ENCODE measurements around the gene DACT1.

The DACT1 gene

GRCh38 chr14:58671024-58671423 is 33.3 kb downstream of the DACT1 start:
- Histone ChIP-seq H3K9me3 (ENCODE audit: control insufficient read depth, insufficient read depth, low read length) (no peaks in the 10 kb centered on the region), H3K4me3 (ENCODE audit: low read depth, low read length) (no peak overlapping the region), H3K4me1 (ENCODE audit: control insufficient read depth, insufficient read depth, low read length) (peaks cover 4% of the 10 kb centered on the region), H3K27me3 (ENCODE audit: control insufficient read depth, insufficient read depth, low read length) (no peaks in the 10 kb centered on the region), H3K9ac (ENCODE audit: low read depth, low read length) (no peak overlapping the region), H3K36me3 (ENCODE audit: control insufficient read depth, insufficient read depth, low read length) (no peaks in the 10 kb centered on the region)

DNA sequence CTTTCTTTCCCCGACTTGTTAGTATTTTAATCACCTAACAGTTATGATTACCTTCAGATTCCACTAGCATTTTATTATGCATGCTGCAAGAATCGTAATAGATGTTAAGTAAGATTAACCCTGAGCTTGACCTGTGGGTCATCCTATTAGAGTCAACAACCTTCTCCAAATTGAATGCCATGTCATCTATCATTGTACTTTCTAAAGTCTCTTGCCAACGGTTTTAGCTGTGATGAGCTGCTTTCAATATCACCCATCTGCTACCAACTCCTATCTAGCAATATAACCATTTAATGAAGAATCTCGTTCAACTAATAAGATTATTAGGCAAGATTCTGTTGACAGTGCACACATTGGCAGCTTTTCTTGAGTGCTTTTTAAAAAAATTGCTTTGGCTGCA is 33.7 kb downstream of the DACT1 start:
- H3K4me1 ChIP-seq (ENCODE audit: control insufficient read depth, insufficient read depth, low read length) = peaks cover 4% of the 10 kb centered on the region
- H3K4me3 ChIP-seq (ENCODE audit: low read depth, low read length) = no peak overlapping the region
- H3K36me3 ChIP-seq (ENCODE audit: control insufficient read depth, insufficient read depth, low read length) = no peaks in the 10 kb centered on the region
- H3K9me3 ChIP-seq (ENCODE audit: control insufficient read depth, insufficient read depth, low read length) = no peaks in the 10 kb centered on the region
- H3K9ac ChIP-seq (ENCODE audit: low read depth, low read length) = no peak overlapping the region
- H3K27me3 ChIP-seq (ENCODE audit: control insufficient read depth, insufficient read depth, low read length) = no peaks in the 10 kb centered on the region

- Histone ChIP-seq H3K9ac (ENCODE audit: low read depth, low read length) (no peak overlapping the region), H3K9me3 (ENCODE audit: control insufficient read depth, insufficient read depth, low read length) (no peaks in the 10 kb centered on the region), H3K36me3 (ENCODE audit: control insufficient read depth, insufficient read depth, low read length) (no peaks in the 10 kb centered on the region), H3K27me3 (ENCODE audit: control insufficient read depth, insufficient read depth, low read length) (no peaks in the 10 kb centered on the region), H3K4me3 (ENCODE audit: low read depth, low read length) (no peak overlapping the region), H3K4me1 (ENCODE audit: control insufficient read depth, insufficient read depth, low read length) (peaks cover 4% of the 10 kb centered on the region)
Observed at GRCh38 chr14:58673722-58674121, 36.0 kb downstream of the DACT1 start.

DNA sequence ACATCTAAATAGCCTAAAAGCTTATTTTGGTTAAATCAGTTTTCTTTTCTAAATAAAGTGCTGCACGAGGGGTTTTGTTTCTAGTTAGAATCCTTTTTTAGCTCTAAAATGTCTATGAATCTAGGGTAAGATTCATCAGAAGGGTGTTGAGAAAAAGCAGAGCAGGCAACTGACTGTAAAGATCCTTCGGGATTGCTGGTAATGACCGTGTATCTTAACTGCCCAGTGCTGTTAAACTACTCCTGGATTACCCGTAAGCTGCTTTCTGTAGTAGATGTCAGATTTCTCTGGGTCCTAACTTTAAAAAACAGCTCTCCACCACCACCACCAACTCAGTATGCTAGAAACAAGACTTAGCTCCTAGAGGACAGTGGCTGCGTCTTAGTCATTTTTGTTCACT is 39.2 kb downstream of the DACT1 start:
- H3K4me3 ChIP-seq (ENCODE audit: low read depth, low read length) = no peak overlapping the region
- H3K36me3 ChIP-seq (ENCODE audit: control insufficient read depth, insufficient read depth, low read length) = no peaks in the 10 kb centered on the region
- no peaks in the 10 kb centered on the region for H3K4me1 ChIP-seq (ENCODE audit: control insufficient read depth, insufficient read depth, low read length)
- H3K27me3 ChIP-seq (ENCODE audit: control insufficient read depth, insufficient read depth, low read length) = no peaks in the 10 kb centered on the region
- H3K9ac ChIP-seq (ENCODE audit: low read depth, low read length) = no peak overlapping the region
- no peaks in the 10 kb centered on the region for H3K9me3 ChIP-seq (ENCODE audit: control insufficient read depth, insufficient read depth, low read length)

- no peak overlapping the region for H3K9ac ChIP-seq (ENCODE audit: low read depth, low read length)
- no peaks in the 10 kb centered on the region for H3K27me3 ChIP-seq (ENCODE audit: control insufficient read depth, insufficient read depth, low read length)
- H3K4me1 ChIP-seq (ENCODE audit: control insufficient read depth, insufficient read depth, low read length) = no peaks in the 10 kb centered on the region
- no peaks in the 10 kb centered on the region for H3K9me3 ChIP-seq (ENCODE audit: control insufficient read depth, insufficient read depth, low read length)
- no peaks in the 10 kb centered on the region for H3K36me3 ChIP-seq (ENCODE audit: control insufficient read depth, insufficient read depth, low read length)
- no peak overlapping the region for H3K4me3 ChIP-seq (ENCODE audit: low read depth, low read length)
Observed at GRCh38 chr14:58677517-58677916, 39.8 kb downstream of the DACT1 start.

DNA sequence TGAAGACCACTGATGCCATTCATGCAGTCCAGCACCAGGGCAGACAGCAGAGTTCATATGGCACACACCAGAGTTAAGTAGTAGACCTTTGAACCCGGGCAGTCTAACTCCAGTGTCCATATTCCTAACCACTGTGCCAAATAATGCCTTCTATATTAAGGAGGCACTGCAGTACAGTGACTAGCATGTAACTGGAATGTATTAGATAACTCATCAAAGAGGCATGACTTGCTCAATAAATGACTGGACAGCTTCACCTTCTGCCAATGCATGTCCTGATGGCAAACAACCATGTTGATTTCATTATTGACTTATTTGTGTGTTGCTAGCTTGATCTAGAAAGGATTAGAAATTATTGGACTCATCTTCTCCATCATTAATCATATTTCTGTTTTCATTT is 40.2 kb downstream of the DACT1 start:
- Histone ChIP-seq H3K27me3 (ENCODE audit: control insufficient read depth, insufficient read depth, low read length) (no peaks in the 10 kb centered on the region), H3K4me1 (ENCODE audit: control insufficient read depth, insufficient read depth, low read length) (no peaks in the 10 kb centered on the region), H3K9me3 (ENCODE audit: control insufficient read depth, insufficient read depth, low read length) (no peaks in the 10 kb centered on the region), H3K9ac (ENCODE audit: low read depth, low read length) (no peak overlapping the region), H3K36me3 (ENCODE audit: control insufficient read depth, insufficient read depth, low read length) (no peaks in the 10 kb centered on the region), H3K4me3 (ENCODE audit: low read depth, low read length) (no peak overlapping the region)

DNA sequence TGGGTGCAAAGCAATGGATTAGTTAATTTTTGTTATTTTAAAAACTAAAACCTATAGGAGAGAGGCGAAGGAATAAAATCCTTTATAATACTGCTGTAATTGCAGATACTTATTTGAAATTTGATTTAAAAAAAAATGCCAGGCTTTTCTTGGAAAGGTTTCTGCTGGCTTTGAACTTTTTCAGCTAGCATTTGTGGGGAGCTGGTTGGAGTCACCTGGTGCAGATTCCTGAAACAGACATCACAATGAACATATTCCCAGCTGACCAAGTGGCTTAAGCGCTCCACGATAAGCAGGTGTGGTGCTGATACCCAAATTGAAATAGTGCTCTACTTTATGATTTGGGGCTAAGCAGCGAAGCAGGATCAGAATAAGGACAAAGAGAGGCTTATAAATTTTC is 42.9 kb downstream of the DACT1 start:
- Histone ChIP-seq H3K9me3 (ENCODE audit: control insufficient read depth, insufficient read depth, low read length) (no peaks in the 10 kb centered on the region), H3K4me1 (ENCODE audit: control insufficient read depth, insufficient read depth, low read length) (no peaks in the 10 kb centered on the region), H3K27me3 (ENCODE audit: control insufficient read depth, insufficient read depth, low read length) (no peaks in the 10 kb centered on the region), H3K4me3 (ENCODE audit: low read depth, low read length) (no peak overlapping the region), H3K36me3 (ENCODE audit: control insufficient read depth, insufficient read depth, low read length) (no peaks in the 10 kb centered on the region), H3K9ac (ENCODE audit: low read depth, low read length) (no peak overlapping the region)

GRCh38 chr14:58687232-58687795 is 49.6 kb downstream of the DACT1 start:
- Histone ChIP-seq H3K9ac (ENCODE audit: low read depth, low read length) (no peak overlapping the region), H3K27me3 (ENCODE audit: control insufficient read depth, insufficient read depth, low read length) (no peaks in the 10 kb centered on the region), H3K36me3 (ENCODE audit: control insufficient read depth, insufficient read depth, low read length) (no peaks in the 10 kb centered on the region), H3K4me1 (ENCODE audit: control insufficient read depth, insufficient read depth, low read length) (no peaks in the 10 kb centered on the region), H3K9me3 (ENCODE audit: control insufficient read depth, insufficient read depth, low read length) (peaks cover 3% of the 10 kb centered on the region), H3K4me3 (ENCODE audit: low read depth, low read length) (no peak overlapping the region)

- Histone ChIP-seq H3K36me3 (ENCODE audit: control insufficient read depth, insufficient read depth, low read length) (no peaks in the 10 kb centered on the region), H3K4me3 (ENCODE audit: low read depth, low read length) (no peak overlapping the region), H3K27me3 (ENCODE audit: control insufficient read depth, insufficient read depth, low read length) (no peaks in the 10 kb centered on the region), H3K9me3 (ENCODE audit: control insufficient read depth, insufficient read depth, low read length) (peaks cover 3% of the 10 kb centered on the region), H3K4me1 (ENCODE audit: control insufficient read depth, insufficient read depth, low read length) (no peaks in the 10 kb centered on the region), H3K9ac (ENCODE audit: low read depth, low read length) (no peak overlapping the region)
Observed at GRCh38 chr14:58690801-58691516, 53.2 kb downstream of the DACT1 start.

GRCh38 chr14:58693048-58693447 is 55.3 kb downstream of the DACT1 start:
- Histone ChIP-seq H3K9ac (ENCODE audit: low read depth, low read length) (no peak overlapping the region), H3K4me1 (ENCODE audit: control insufficient read depth, insufficient read depth, low read length) (peaks cover 2% of the 10 kb centered on the region), H3K9me3 (ENCODE audit: control insufficient read depth, insufficient read depth, low read length) (peaks cover 3% of the 10 kb centered on the region), H3K27me3 (ENCODE audit: control insufficient read depth, insufficient read depth, low read length) (no peaks in the 10 kb centered on the region), H3K36me3 (ENCODE audit: control insufficient read depth, insufficient read depth, low read length) (no peaks in the 10 kb centered on the region), H3K4me3 (ENCODE audit: low read depth, low read length) (no peak overlapping the region)

- peaks cover 4% of the 10 kb centered on the region for H3K4me1 ChIP-seq (ENCODE audit: control insufficient read depth, insufficient read depth, low read length)
- no peaks in the 10 kb centered on the region for H3K27me3 ChIP-seq (ENCODE audit: control insufficient read depth, insufficient read depth, low read length)
- H3K9ac ChIP-seq (ENCODE audit: low read depth, low read length) = no peak overlapping the region
- H3K36me3 ChIP-seq (ENCODE audit: control insufficient read depth, insufficient read depth, low read length) = no peaks in the 10 kb centered on the region
- H3K4me3 ChIP-seq (ENCODE audit: low read depth, low read length) = no peak overlapping the region
- H3K9me3 ChIP-seq (ENCODE audit: control insufficient read depth, insufficient read depth, low read length) = no peaks in the 10 kb centered on the region
Observed at GRCh38 chr14:58695514-58695913, 57.8 kb downstream of the DACT1 start.

DNA sequence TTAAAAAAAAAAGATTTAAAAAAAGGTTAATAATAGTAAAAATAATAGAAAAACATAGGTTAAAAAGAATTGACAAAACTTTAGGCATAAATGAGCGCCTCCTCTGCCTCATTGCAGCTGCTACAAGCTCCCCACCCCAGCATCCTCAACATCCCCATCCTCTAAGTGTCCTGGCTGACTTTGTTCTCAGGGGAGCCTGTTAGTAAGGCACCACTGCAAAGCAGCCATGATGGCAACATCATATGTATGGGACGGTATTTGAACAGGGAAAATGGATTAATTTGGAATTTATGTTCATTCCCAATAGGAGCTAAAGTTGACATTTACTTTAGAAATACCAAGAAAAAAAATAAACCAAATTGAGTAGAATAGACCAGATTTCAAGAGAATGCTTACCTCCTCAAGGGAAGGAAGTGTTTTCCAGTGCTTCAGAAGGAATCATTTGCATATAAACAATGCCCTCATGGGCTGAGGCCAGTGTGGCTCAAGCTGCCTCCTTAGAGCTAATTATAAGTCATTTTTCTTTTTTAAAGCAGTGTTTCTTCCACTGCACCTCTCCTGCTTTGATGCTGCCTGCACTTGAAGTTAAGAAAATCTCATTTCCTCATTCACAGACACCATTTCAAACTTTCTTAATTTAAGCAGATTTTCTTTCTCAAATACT is 59.6 kb downstream of the DACT1 start:
- Histone ChIP-seq H3K36me3 (ENCODE audit: control insufficient read depth, insufficient read depth, low read length) (no peaks in the 10 kb centered on the region), H3K27me3 (ENCODE audit: control insufficient read depth, insufficient read depth, low read length) (no peaks in the 10 kb centered on the region), H3K4me3 (ENCODE audit: low read depth, low read length) (no peak overlapping the region), H3K9me3 (ENCODE audit: control insufficient read depth, insufficient read depth, low read length) (no peaks in the 10 kb centered on the region), H3K4me1 (ENCODE audit: control insufficient read depth, insufficient read depth, low read length) (peaks cover 4% of the 10 kb centered on the region), H3K9ac (ENCODE audit: low read depth, low read length) (no peak overlapping the region)
